WTC11 (cell line): ENCODE results near the gene PEX16. TPM values are rescaled to one million over a fixed set of nuclear protein-coding genes. Genes with fewer than 3 reads are reported as not detected.
A peak's percentile ranks its signal among the peaks of the same experiment; 100 is the strongest.
"Not testable (repeated sequence)": the region's sequence is repeated elsewhere in the genome, so short reads cannot be mapped to it uniquely, and the experiment has no call there.

Experiments used
- ATAC-seq: fragments of 200-7000 bp; cut with Tn5 transposase; 2 replicates; pipeline ENCODE4 v1.10.0; 2021; ENCODE audit warnings: mild to moderate bottlenecking, moderate library complexity
- CTCF ChIA-PET: fragments of 300-600 bp; sonication (Branson Sonifier 250); formaldehyde crosslinking; loops from one replicate; lab custom pipeline; 2021; ENCODE audit warnings: antibody characterized with exemption; lab: Charles Lee
- POLR2A ChIA-PET: fragments of 350-600 bp; sonication (Branson Sonifier 250); formaldehyde crosslinking; loops from one replicate; lab custom pipeline; 2021; ENCODE audit warnings: antibody characterized with exemption; lab: Charles Lee
- DNase-seq: peaks from one replicate; pipeline ENCODE4 v3.0.0; 2021; ENCODE audit warnings: low spot score
- H3K27ac Mint-ChIP-seq: 2 replicates; pipeline ENCODE4 v1.8.0; 2021; ENCODE audit warnings: mixed read lengths
- H3K27me3 Mint-ChIP-seq: 2 replicates; pipeline ENCODE4 v1.8.0; 2021; ENCODE audit warnings: low read depth, mild to moderate bottlenecking, moderate library complexity, mixed read lengths
- H3K36me3 Mint-ChIP-seq: 2 replicates; pipeline ENCODE4 v1.8.0; 2021; ENCODE audit warnings: mixed read lengths
- H3K4me1 Mint-ChIP-seq: 2 replicates; pipeline ENCODE4 v1.8.0; 2022; ENCODE audit warnings: mixed read lengths
- H3K4me3 Mint-ChIP-seq: 2 replicates; pipeline ENCODE4 v1.8.0; 2021; ENCODE audit warnings: mild to moderate bottlenecking, moderate library complexity, mixed read lengths
- H3K9me3 Mint-ChIP-seq: 2 replicates; pipeline ENCODE4 v1.8.0; 2021; ENCODE audit warnings: mixed read lengths
- GABPB1 ChIP-seq: sonication (generic); formaldehyde crosslinking; IDR thresholded peaks from 2 replicates; pipeline ENCODE4 v1.8.1; 2023; ENCODE audit warnings: mild to moderate bottlenecking, missing genetic modification reagents
- JAZF1 ChIP-seq: fragments of 250-450 bp; sonication (Bioruptor Pico); IDR thresholded peaks from 2 replicates; pipeline ENCODE4 v1.9.0; 2021; ENCODE audit warnings: moderate library complexity, mild to moderate bottlenecking, inconsistent platforms
- MYBL2 ChIP-seq: sonication (generic); formaldehyde crosslinking; IDR thresholded peaks from 2 replicates; pipeline ENCODE4 v1.8.1; 2023; ENCODE audit warnings: mild to moderate bottlenecking, moderate library complexity, missing genetic modification reagents
- OVOL2 ChIP-seq: fragments of 250-450 bp; sonication (Bioruptor Pico); IDR thresholded peaks from 2 replicates; pipeline ENCODE4 v1.9.0; 2021; ENCODE audit warnings: mild to moderate bottlenecking, borderline replicate concordance
- RELA ChIP-seq: sonication (generic); formaldehyde crosslinking; IDR thresholded peaks from 2 replicates; pipeline ENCODE4 v1.8.1; 2022; ENCODE audit warnings: missing genetic modification reagents, mild to moderate bottlenecking, borderline replicate concordance
- TCF7 ChIP-seq: sonication (generic); formaldehyde crosslinking; IDR thresholded peaks from 2 replicates; pipeline ENCODE4 v1.8.0; 2022; ENCODE audit warnings: mild to moderate bottlenecking, low read depth, missing genetic modification reagents, moderate library complexity
- TEAD1 ChIP-seq: sonication (generic); formaldehyde crosslinking; IDR thresholded peaks from 2 replicates; pipeline ENCODE4 v1.8.0; 2022; ENCODE audit warnings: mild to moderate bottlenecking, missing genetic modification reagents
- ZNF263 ChIP-seq: sonication (generic); formaldehyde crosslinking; IDR thresholded peaks from 2 replicates; pipeline ENCODE4 v1.8.1; 2022; ENCODE audit warnings: low read depth, mild to moderate bottlenecking, moderate library complexity, missing genetic modification reagents
- total RNA-seq: library from RNA; stranded (reverse); gene quantifications from 3 replicates; pipeline ENCODE4 v1.2.3, GENCODE V29; 2021
- TF ChIP-seq, protein P1 (sequence below): sonication (generic); formaldehyde crosslinking; IDR thresholded peaks from 2 replicates; pipeline ENCODE4 v1.8.0; 2023; ENCODE audit warnings: missing genetic modification reagents, mild to moderate bottlenecking, borderline replicate concordance
- TF ChIP-seq, protein P2 (sequence below): fragments of 200-600 bp; IDR thresholded peaks from 2 replicates; pipeline ENCODE4 v1.8.0; 2022; ENCODE audit warnings: antibody characterized with exemption
- TF ChIP-seq, protein P3 (sequence below): sonication (generic); formaldehyde crosslinking; IDR thresholded peaks from 2 replicates; pipeline ENCODE4 v1.8.1; 2022; ENCODE audit warnings: missing genetic modification reagents, borderline replicate concordance
- TF ChIP-seq, protein P4 (sequence below): sonication (generic); formaldehyde crosslinking; IDR thresholded peaks from 2 replicates; pipeline ENCODE4 v1.8.1; 2022; ENCODE audit warnings: mild to moderate bottlenecking, moderate library complexity, missing genetic modification reagents

Gene PEX16
- total RNA-seq, 1 experiment from 2014 or later, result 39.3 TPM

DNA sequence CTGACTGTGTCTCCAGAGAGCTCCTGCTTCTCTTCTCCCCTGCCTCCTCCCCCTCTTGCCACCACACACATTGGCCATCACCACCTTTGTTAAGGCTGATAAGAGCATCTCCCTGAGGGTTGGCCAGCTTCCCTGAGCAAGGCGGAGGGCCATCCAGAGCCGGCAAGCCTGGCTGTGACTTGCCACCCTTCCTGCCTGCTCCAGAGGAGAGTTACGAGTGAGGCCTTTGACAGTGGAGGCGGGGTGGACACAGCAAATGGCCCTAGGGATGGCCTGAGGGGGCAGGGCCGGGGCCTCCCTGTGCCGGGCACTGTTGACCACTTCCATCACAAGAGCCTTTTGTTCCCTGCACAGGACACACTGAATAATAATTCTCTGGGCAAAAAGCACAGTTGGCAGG is 16.1 kb downstream of the PEX16 start (continued):
- TF ChIP-seq, protein P1, sequence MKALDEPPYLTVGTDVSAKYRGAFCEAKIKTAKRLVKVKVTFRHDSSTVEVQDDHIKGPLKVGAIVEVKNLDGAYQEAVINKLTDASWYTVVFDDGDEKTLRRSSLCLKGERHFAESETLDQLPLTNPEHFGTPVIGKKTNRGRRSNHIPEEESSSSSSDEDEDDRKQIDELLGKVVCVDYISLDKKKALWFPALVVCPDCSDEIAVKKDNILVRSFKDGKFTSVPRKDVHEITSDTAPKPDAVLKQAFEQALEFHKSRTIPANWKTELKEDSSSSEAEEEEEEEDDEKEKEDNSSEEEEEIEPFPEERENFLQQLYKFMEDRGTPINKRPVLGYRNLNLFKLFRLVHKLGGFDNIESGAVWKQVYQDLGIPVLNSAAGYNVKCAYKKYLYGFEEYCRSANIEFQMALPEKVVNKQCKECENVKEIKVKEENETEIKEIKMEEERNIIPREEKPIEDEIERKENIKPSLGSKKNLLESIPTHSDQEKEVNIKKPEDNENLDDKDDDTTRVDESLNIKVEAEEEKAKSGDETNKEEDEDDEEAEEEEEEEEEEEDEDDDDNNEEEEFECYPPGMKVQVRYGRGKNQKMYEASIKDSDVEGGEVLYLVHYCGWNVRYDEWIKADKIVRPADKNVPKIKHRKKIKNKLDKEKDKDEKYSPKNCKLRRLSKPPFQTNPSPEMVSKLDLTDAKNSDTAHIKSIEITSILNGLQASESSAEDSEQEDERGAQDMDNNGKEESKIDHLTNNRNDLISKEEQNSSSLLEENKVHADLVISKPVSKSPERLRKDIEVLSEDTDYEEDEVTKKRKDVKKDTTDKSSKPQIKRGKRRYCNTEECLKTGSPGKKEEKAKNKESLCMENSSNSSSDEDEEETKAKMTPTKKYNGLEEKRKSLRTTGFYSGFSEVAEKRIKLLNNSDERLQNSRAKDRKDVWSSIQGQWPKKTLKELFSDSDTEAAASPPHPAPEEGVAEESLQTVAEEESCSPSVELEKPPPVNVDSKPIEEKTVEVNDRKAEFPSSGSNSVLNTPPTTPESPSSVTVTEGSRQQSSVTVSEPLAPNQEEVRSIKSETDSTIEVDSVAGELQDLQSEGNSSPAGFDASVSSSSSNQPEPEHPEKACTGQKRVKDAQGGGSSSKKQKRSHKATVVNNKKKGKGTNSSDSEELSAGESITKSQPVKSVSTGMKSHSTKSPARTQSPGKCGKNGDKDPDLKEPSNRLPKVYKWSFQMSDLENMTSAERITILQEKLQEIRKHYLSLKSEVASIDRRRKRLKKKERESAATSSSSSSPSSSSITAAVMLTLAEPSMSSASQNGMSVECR (CRISPR knock-in tag), result no peak
- no peak for TF ChIP-seq RELA
- TF ChIP-seq ZNF263, result no peak
- TF ChIP-seq, protein P2, sequence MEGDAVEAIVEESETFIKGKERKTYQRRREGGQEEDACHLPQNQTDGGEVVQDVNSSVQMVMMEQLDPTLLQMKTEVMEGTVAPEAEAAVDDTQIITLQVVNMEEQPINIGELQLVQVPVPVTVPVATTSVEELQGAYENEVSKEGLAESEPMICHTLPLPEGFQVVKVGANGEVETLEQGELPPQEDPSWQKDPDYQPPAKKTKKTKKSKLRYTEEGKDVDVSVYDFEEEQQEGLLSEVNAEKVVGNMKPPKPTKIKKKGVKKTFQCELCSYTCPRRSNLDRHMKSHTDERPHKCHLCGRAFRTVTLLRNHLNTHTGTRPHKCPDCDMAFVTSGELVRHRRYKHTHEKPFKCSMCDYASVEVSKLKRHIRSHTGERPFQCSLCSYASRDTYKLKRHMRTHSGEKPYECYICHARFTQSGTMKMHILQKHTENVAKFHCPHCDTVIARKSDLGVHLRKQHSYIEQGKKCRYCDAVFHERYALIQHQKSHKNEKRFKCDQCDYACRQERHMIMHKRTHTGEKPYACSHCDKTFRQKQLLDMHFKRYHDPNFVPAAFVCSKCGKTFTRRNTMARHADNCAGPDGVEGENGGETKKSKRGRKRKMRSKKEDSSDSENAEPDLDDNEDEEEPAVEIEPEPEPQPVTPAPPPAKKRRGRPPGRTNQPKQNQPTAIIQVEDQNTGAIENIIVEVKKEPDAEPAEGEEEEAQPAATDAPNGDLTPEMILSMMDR, result no peak

DNA sequence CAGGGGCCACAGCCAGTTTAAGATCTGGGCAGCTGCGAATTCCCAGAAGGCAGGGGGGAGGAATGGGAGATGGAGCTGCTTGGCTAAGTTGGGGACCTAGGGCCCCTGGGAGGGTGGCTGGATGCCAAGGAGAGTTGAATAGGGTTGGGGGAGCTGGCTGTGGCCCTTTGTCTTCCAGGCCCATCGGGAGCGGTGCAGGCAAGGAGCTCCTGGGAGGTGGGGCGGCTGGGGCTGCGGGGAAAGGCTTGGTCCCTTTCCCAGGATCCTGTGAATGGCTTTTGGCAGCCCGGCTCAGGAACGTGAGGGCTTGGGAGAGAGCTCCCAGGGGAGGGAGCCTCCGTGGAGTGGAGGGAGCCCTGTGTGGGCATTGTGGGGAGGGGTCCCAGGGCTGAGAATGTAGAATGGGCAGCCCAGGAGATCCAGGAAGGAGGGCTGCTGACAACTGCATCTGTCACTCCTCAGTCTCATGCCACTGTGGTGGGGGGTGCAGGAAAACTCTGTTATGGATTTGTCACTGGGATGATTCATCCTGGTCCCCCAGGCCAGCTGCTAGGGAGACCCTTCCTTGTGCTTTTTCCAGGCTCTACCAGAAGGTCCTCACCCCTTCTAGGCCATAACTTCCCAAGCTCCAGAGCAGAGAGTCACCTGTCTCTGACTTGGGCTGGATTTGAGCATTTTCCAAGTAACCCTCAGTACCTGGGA is 16.6 kb downstream of the PEX16 start:
- POLR2A ChIA-PET, result interaction anchor here (0.9 to 1.0 kb wide), 3 partner anchors 17 to 34 kb away, joined by 3 to 4 read pairs (median 3); partner anchors contain the start of genes LARGE2 and PEX16
- H3K4me1 Mint-ChIP-seq, result peaks cover 15% of the 10 kb centered on the region
- ATAC-seq (no peak), DNase-seq (no peak)
- 0 out of 2 replicates have a peak, but pooled peaks cover 3% of the 10 kb centered on the region for H3K36me3 Mint-ChIP-seq
- no peaks in the 10 kb centered on the region for H3K9me3 Mint-ChIP-seq
- H3K27ac Mint-ChIP-seq, result no peak overlapping the region
- CTCF ChIA-PET, result interaction anchor here (0.8 to 1.5 kb wide), 7 partner anchors 14 to 105 kb away, joined by 3 to 5 read pairs (median 4); partner anchors contain the start of gene PEX16
- H3K27me3 Mint-ChIP-seq, result peaks cover 6% of the 10 kb centered on the region
- TF ChIP-seq TCF7 (no peak), JAZF1 (CRISPR knock-in tag) (no peak), OVOL2 (CRISPR knock-in tag) (no peak), GABPB1 (CRISPR knock-in tag) (no peak), MYBL2 (CRISPR knock-in tag) (no peak), TEAD1 (CRISPR knock-in tag) (no peak)
- TF ChIP-seq, protein P3, sequence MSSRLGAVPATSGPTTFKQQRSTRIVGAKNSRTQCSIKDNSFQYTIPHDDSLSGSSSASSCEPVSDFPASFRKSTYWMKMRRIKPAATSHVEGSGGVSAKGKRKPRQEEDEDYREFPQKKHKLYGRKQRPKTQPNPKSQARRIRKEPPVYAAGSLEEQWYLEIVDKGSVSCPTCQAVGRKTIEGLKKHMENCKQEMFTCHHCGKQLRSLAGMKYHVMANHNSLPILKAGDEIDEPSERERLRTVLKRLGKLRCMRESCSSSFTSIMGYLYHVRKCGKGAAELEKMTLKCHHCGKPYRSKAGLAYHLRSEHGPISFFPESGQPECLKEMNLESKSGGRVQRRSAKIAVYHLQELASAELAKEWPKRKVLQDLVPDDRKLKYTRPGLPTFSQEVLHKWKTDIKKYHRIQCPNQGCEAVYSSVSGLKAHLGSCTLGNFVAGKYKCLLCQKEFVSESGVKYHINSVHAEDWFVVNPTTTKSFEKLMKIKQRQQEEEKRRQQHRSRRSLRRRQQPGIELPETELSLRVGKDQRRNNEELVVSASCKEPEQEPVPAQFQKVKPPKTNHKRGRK, result no peak
- TF ChIP-seq, protein P4, sequence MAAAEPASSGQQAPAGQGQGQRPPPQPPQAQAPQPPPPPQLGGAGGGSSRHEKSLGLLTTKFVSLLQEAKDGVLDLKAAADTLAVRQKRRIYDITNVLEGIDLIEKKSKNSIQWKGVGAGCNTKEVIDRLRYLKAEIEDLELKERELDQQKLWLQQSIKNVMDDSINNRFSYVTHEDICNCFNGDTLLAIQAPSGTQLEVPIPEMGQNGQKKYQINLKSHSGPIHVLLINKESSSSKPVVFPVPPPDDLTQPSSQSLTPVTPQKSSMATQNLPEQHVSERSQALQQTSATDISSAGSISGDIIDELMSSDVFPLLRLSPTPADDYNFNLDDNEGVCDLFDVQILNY, result no peak
- peak overlapping the region; percentile 70 for H3K4me3 Mint-ChIP-seq

DNA sequence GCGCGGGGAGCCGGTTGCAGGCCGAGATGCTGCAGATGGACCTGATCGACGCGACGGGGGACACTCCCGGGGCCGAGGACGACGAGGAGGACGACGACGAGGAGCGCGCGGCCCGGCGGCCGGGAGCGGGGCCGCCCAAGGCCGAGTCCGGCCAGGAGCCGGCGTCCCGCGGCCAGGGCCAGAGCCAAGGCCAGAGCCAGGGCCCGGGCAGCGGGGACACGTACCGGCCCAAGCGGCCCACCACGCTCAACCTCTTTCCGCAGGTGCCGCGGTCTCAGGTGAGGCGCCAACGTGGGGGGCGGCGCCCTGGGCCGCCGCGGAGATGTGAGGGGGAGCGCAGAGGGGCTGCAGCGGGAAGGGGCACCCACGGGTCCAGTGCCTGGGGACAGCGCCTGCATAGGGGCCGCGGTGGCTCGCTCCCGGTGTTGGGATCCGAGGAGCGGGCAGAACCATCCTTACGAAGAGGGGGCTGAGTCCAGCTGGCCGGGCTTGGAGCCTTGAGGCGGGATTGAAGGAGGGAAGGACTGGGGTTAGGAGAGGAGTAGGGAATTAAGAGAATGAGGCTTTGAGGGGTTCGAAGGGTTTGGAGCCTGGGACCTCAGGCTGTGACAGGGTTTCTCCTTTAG is 17.4 kb downstream of the PEX16 start:
- Mint-ChIP-seq H3K4me3 (peak overlapping the region; percentile 70), H3K4me1 (peaks cover 18% of the 10 kb centered on the region)
- H3K9me3 Mint-ChIP-seq, H3K27me3 Mint-ChIP-seq, DNase-seq, H3K36me3 Mint-ChIP-seq, H3K27ac Mint-ChIP-seq: not testable (repeated sequence)
- ChIA-PET POLR2A (interaction anchor here (0.9 to 1.0 kb wide), 3 partner anchors 17 to 35 kb away, joined by 3 to 4 read pairs (median 3); partner anchors contain the start of genes LARGE2 and PEX16), CTCF (interaction anchor here (0.8 to 1.5 kb wide), 6 partner anchors 14 to 74 kb away, joined by 3 to 5 read pairs (median 4); partner anchors contain the start of gene PEX16)
- peak; percentile 9 for ATAC-seq
